B cell (primary cell): ENCODE data around the gene LENEP.

Experiments used
- CTCF ChIP-seq: fragments of 200-600 bp; IDR thresholded peaks from one replicate; pipeline ENCODE4 v1.8.0; 2022; ENCODE audit warnings: antibody characterized with exemption, mild to moderate bottlenecking
- EZH2 ChIP-seq: IDR thresholded peaks from 2 replicates; pipeline ENCODE4 v1.6.1; 2012; ENCODE audit warnings: borderline replicate concordance, low read depth, mild to moderate bottlenecking, moderate library complexity, low read length; ENCODE audit not compliant: insufficient read depth, poor library complexity, severe bottlenecking

GRCh38 chr1:154968731-154969130, 24.7 kb upstream of the LENEP start:
- TF ChIP-seq CTCF: no peak
- no peak for TF ChIP-seq EZH2
